KG1 (cell line): ENCODE data around the gene MYO18A.

Experiments
- DNase-seq: peaks from one replicate; lab custom pipeline; 2025; lab: John Stamatoyannopoulos, UW

MYO18A gene

DNA sequence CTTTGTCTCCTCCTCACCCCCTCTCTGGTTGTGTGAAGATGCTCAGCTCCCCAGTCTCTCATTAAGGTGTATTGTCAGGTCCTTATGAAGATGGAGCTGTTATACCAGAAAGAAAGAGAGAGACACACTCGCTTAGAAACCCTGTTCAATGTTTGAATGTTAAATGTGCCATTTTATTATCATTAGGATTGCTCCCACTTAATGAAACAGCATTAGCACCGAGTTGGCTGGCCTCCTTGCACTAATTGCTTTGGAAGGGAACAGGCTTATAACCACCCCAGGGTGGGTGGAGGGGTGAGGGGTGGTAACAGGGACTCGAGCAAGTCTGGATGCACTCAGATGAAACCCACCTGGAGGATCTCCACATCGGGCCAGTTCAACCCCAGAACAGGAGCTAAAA lies 122.8 kb downstream of the MYO18A start:
- no peak for DNase-seq

GRCh38 chr17:29054835-29055234 lies 125.4 kb downstream of the MYO18A start:
- DNase-seq: no peak

- no peak for DNase-seq
Observed at GRCh38 chr17:29051731-29052130, 128.5 kb downstream of the MYO18A start.

DNA sequence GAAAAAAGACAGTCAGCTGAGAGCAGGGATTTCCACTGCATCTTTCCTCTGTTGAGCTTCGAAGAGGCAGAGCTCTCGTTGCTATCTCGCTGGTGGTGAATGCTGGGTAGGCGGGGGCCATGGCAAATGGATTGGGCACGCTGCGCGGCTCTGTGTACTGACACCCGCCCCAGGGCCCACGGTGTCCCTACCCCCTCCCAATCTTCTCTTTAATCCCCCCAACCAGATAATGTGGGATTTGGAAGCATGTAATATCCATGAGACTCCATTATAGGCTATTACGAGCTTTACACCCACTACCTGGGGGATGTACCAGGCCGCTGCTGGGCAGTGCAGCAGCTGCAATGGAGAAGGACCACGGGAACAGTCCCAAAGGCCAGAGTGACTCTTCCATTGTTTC lies 129.0 kb downstream of the MYO18A start:
- DNase-seq: no peak

DNA sequence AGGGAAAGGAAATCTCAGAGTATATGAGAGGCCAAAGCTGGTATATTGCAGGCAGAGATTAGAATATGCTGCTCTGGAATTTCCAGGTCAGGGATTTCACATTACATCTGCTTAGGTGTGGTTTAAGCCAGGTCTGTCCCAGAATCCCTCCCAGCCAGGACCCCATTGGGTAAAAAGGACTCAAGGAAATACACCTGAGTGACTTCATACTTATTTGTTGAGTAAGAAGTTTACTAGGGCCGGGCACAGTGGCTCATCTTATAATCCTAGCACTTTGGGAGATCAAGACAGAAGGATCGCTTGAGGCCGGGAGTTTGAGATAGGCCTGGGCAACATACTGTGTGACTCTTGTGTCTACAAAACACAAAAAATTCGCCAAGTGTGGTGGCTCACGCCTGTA lies 130.0 kb downstream of the MYO18A start:
- DNase-seq: no peak

- DNase-seq: no peak
Observed at GRCh38 chr17:29049541-29050145, 130.6 kb downstream of the MYO18A start.

GRCh38 chr17:29048440-29049368 lies 131.5 kb downstream of the MYO18A start:
- DNase-seq: no peak

GRCh38 chr17:29046473-29046839 lies 133.7 kb downstream of the MYO18A start:
- no peak for DNase-seq

DNA sequence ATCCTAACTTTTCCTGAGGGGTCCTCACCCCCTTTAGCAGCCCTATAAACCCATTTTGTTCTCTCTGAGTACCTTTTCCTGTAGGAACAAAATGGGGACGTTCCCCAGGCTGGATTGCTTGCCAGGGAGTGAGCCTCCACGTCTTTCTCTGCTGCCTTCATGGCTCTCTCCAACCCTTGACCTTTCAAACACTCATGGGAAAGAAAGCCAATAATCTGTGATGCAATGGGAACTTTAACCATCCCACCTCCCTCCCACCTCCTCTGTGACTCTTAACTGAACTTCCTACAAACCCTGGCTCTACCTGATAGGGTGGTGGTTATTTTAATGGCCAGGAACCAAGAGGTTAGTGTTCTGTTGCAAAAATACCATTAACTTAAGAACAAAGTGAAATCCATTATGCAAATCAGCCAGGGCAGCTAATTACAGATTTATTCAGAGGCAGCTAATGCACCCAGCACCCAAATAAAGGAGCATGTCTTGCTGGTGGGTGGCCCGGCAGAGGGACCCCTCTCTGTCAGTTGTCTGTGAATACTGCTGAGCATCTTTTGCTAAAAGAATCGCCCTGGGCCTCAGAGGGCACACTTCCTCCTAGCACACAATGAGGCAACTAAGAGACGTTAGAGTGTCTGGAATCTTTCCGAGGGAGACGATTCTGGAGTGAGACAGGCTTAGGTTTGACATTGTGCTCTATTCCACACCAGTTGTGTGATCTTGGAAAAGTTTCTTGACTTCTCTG lies 134.3 kb downstream of the MYO18A start:
- no peak for DNase-seq

GRCh38 chr17:29045026-29045425 lies 135.2 kb downstream of the MYO18A start:
- DNase-seq: no peak

- DNase-seq: no peak
Observed at GRCh38 chr17:29043539-29044145, 136.6 kb downstream of the MYO18A start.

- DNase-seq: no peak
Observed at GRCh38 chr17:29042679-29043538, 137.3 kb downstream of the MYO18A start, which contains the start of gene PIPOX. Gene PIPOX (plus strand): TSS chr17:29043141. CDS start chr17:29043226, 85 bp downstream.

DNA sequence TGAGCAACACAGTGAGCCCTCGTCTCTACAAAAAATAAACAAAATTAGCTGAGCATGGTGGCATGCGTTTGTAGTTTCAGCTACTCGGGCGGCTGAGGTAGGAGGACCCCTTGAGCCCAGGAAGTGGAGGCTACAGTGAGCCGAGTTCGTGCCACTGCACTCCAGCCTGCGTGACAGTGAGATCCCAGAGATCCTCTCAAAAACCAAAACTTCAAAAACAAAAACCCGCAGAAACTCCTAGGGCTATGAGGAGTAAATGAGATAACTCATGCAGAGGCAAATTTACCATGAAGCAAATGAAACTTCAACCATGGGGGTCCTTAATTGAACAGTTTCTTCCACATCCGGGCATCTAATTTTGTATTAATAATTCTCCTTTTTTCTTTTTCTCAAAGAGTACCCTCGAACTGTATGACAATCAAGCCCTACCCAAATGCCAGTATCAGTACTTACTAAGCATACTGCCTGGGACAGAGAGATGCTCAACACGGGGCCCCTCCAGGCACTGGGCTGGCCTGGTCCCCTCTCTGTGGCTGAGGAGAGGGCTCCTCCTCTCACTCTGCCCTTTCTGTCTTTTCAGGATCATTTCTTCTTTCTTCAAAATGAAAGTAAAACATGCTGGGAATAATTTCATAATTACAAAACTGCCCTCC lies 138.0 kb downstream of the MYO18A start:
- DNase-seq: no peak

- DNase-seq: no peak
Observed at GRCh38 chr17:29041571-29041970, 138.6 kb downstream of the MYO18A start.

DNA sequence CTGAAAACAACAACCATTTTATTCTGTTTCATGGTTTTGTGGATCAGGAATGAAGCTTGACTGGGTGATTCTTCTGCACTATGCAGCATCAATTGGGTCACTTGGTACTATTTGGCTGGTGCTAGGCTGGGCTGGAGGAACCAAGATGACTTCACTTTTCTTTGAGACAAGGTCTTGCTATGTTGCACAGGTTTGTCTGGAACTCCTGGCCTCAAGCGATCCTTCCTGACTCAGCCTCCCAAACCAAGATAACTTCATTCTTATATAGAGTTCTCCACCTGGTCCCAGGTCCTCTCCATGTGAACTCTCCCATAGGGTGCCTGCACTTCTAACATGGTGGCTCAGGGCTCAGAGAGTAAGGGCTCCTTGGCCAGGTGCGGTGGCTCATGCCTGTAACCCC lies 139.1 kb downstream of the MYO18A start:
- DNase-seq: no peak

DNA sequence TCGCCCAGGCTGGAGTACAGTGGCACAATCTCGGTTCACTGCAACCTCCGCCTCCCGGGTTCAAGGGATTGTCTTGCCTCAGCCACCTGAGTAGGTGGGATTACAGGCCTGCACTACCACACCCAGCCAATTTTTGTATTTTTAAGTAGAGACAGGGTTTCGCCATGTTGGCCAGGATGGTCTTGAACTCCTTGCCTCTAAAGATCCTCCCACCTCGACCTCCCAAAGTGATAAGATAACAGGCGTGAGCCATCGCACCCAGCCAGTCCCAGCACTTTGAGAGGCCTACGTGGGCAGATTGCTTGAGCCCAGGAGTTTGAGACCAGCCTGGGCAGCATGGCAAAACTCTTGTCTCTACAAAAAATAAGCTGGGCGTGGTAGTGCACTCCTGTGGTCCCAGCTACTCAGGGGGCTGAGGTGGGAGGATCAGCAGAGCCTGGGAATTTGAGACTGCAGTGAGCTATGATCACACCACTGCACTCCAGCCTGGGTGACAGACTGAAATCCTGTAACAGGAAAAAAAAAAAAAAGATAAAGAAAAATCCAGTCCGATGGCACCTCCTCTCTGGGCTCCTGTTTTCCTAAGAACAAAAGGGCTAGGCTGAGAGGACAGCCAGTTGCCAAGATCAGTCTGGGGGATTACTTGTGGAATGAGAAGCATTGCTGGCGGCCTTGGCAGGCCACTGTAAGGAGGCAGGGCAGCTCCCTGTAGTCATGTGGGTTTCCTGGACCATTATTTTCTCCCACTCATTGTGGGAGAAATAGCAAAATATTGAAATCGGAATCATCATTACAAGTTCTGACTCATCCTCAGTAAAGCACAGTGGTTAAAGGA lies 140.2 kb downstream of the MYO18A start:
- DNase-seq: no peak

DNA sequence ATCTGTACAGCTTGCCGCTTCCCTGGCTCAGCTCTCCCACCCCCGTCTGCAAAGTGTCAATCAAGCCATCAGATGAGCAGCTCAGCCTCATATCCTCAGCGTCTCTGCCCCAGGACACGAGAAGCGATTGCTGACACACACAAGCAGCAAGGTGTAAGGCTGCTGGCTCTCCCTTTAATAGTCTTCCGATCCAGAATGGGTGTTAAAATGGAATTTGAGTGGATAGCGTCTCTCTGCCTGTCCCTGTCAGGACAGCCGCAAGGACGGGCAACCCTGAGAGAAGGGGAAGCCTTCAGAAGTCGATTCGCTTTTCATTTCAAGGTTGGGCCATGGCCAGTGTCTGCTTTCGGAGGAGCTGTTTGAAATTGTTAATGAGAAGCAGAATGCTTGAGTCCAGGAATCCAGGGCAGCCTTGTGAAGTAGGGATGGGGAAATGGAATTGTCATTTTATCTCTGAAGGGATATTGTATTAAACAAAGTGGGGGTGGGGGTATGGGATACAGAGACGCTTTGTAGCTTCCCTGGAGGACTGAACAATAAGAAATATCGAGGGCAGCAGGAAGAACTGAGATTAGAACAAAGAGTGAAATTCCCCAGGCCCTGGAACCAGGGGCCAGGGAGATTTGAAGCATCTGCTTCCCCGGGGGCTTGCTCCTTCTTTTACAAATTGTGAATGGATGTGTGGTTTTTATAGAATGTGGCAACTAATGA lies 142.0 kb downstream of the MYO18A start:
- DNase-seq: no peak

DNA sequence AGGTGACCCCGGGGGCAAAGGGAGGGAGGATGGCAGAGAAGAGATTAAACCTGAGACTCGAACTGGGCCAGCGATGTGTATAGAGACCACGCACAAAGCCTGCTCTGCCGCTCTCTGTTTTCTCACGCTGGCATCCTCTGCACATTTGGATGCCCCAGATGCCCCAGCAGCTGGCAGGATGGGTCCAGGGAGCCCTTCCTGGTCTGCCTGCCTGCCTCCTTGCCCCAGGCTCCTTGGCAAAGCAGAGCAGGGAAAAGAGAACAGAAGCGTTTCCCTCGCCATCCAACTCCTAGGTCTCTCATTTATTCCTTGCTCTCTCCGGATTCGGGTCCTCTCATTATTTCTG lies 142.5 kb downstream of the MYO18A start:
- DNase-seq: no peak

DNA sequence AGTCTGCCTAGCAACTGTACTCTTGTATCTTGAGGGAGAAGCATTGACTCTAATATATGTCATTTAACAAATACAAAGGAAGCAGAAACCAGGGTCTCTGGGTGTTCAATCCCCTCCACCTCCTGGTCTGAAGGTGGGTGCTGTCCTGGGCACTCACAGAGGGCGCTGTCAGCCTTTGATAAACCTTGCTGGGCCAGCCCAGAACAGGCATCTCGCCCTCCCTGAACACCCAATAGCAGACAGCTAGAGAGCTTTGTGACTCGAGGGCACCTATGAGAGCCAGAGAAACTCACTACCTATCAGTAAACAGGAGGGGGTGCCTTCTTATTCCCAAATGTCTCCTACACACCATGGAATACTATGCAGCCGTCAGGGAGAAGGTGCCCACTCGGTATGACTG lies 143.6 kb downstream of the MYO18A start:
- no peak for DNase-seq
